Natural killer cell (primary cell): Measurements from ENCODE around the gene LPAR2. TPM values are rescaled to one million over a fixed set of nuclear protein-coding genes. Genes with fewer than 3 reads are reported as not detected.

Experiments used
- ATAC-seq, 3 donors: fragments of 150-1000 bp in 2 of 3; fragments of 200-7000 bp in 1 of 3; cut with Tn5 transposase; 1 replicate in 1 of 3; 2 replicates in 2 of 3; pipeline ENCODE4 v1.10.0; 2021; ENCODE audit warnings: mild to moderate bottlenecking in 2 of 3, moderate library complexity in 2 of 3
- DNase-seq, 2 donors: peaks; one replicate each; pipeline versions ENCODE4 v3.0.0 to v3.0.0-alpha.2; 2013 to 2021; ENCODE audit warnings: mixed read lengths in 1 of 2
- H3K27ac ChIP-seq: one replicate; pipeline ENCODE4 v1.5.1; 2013; ENCODE audit warnings: mild to moderate bottlenecking, low read length
- H3K27me3 ChIP-seq: one replicate; pipeline ENCODE4 v1.6.1; 2013; ENCODE audit warnings: low read length; ENCODE audit not compliant: control insufficient read depth, insufficient read depth
- H3K36me3 ChIP-seq: one replicate; pipeline ENCODE4 v1.6.1; 2013; ENCODE audit warnings: low read length; ENCODE audit not compliant: control insufficient read depth, insufficient read depth
- H3K4me1 ChIP-seq: one replicate; pipeline ENCODE4 v1.6.1; 2013; ENCODE audit warnings: low read length; ENCODE audit not compliant: control insufficient read depth, insufficient read depth
- H3K4me3 ChIP-seq: one replicate; pipeline ENCODE4 v1.5.1; 2013; ENCODE audit warnings: low read length
- H3K9me3 ChIP-seq: one replicate; pipeline ENCODE4 v1.6.1; 2013; ENCODE audit warnings: low read length; ENCODE audit not compliant: control insufficient read depth, insufficient read depth
- H3K27ac Mint-ChIP-seq, 2 donors: one replicate each; pipeline ENCODE4 v1.8.0; 2022; ENCODE audit warnings: mild to moderate bottlenecking in 2 of 2, mixed read lengths in 2 of 2, moderate library complexity in 1 of 2
- H3K27me3 Mint-ChIP-seq, 2 donors: one replicate each; pipeline ENCODE4 v1.8.0; 2022; ENCODE audit warnings: low read depth in 2 of 2, mixed read lengths in 2 of 2
- H3K36me3 Mint-ChIP-seq: one replicate; pipeline ENCODE4 v1.8.0; 2022; ENCODE audit warnings: mixed read lengths
- H3K4me1 Mint-ChIP-seq, 2 donors: one replicate each; pipeline ENCODE4 v1.8.0; 2022; ENCODE audit warnings: mixed read lengths in 2 of 2
- H3K4me3 Mint-ChIP-seq: one replicate; pipeline ENCODE4 v1.8.0; 2022; ENCODE audit warnings: mild to moderate bottlenecking, moderate library complexity, mixed read lengths
- H3K9me3 Mint-ChIP-seq, 2 donors: one replicate each; pipeline ENCODE4 v1.8.0; 2022; ENCODE audit warnings: mixed read lengths in 2 of 2
- WGBS: methylation state at CpG from one replicate; pipeline ENCODE4 v1.1.7; 2013; ENCODE audit warnings: missing lambda C conversion rate; ENCODE audit not compliant: insufficient coverage; 5-methylcytosine and 5-hydroxymethylcytosine counted together
- intact Hi-C: fragments of 100-400 bp; cut with micrococcal nuclease; formaldehyde crosslinking; loops from one replicate; pipeline ENCODE4 v1.14.2; 2022
- total RNA-seq, 4 donors: library from RNA; stranded (reverse); fragments of 120-200 nt in 1 of 4; gene quantifications; one replicate each; pipeline versions ENCODE4 v1.2.3 to v1.2.4, GENCODE V29; 2013 to 2022
- TF ChIP-seq, protein P1 (sequence below): fragments of 200-600 bp; IDR thresholded peaks from one replicate; pipeline ENCODE4 v1.8.0; 2022; ENCODE audit warnings: antibody characterized with exemption

Gene LPAR2
- total RNA-seq, 3 donors from 2014 or later (not counting 1 experiment from before 2014, with no cell fraction given) = 52.1 to 81.5 (median 56.4) TPM

GRCh38 chr19:19652482-19653295, 24.7 kb upstream of the LPAR2 start:
- no peak overlapping the region for H3K27ac Mint-ChIP-seq
- intact Hi-C loops = no loop called here
- H3K9me3 Mint-ChIP-seq = no peaks in the 10 kb centered on the region
- DNase-seq = no peak
- ATAC-seq = no peak
- Histone ChIP-seq H3K4me3 (no peak overlapping the region), H3K9me3 (no peaks in the 10 kb centered on the region), H3K4me1 (no peaks in the 10 kb centered on the region), H3K27me3 (no peaks in the 10 kb centered on the region), H3K27ac (no peak overlapping the region), H3K36me3 (peaks cover 76% of the 10 kb centered on the region)
- WGBS = 98% methylated on average over 24 of the region's 24 CpGs
- H3K4me1 Mint-ChIP-seq = peaks cover 0 to 9% of the 10 kb centered on the region in 2 donors
- H3K4me3 Mint-ChIP-seq = no peak overlapping the region
- TF ChIP-seq, protein P1, sequence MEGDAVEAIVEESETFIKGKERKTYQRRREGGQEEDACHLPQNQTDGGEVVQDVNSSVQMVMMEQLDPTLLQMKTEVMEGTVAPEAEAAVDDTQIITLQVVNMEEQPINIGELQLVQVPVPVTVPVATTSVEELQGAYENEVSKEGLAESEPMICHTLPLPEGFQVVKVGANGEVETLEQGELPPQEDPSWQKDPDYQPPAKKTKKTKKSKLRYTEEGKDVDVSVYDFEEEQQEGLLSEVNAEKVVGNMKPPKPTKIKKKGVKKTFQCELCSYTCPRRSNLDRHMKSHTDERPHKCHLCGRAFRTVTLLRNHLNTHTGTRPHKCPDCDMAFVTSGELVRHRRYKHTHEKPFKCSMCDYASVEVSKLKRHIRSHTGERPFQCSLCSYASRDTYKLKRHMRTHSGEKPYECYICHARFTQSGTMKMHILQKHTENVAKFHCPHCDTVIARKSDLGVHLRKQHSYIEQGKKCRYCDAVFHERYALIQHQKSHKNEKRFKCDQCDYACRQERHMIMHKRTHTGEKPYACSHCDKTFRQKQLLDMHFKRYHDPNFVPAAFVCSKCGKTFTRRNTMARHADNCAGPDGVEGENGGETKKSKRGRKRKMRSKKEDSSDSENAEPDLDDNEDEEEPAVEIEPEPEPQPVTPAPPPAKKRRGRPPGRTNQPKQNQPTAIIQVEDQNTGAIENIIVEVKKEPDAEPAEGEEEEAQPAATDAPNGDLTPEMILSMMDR = no peak
- H3K36me3 Mint-ChIP-seq = no peaks in the 10 kb centered on the region
- no peaks in the 10 kb centered on the region for H3K27me3 Mint-ChIP-seq

DNA sequence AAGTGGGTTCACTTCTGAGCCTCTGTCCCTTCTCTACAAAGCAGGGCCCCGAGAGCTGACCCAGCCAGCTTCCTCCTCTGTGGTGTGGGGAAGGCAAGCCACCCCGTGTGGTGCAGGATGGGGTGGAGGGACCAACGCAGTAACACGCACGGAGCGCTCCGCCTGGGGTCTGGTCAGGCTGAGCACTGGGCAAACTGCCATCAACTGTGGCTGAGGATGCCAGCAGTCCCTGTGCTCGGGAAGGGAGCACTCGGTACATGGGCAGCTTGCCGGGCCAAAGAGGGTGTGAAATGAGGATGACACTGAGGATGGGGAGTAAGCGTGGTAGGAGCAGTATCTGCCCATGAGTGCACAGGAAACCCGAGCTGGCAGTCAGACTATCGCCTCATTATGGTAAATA, 23.1 kb upstream of the LPAR2 start:
- no peaks in the 10 kb centered on the region for H3K36me3 Mint-ChIP-seq
- intact Hi-C loops = no loop called here

GRCh38 chr19:19650331-19650730, 22.3 kb upstream of the LPAR2 start:
- Histone ChIP-seq H3K36me3 (peaks cover 72% of the 10 kb centered on the region), H3K27me3 (no peaks in the 10 kb centered on the region), H3K4me1 (no peaks in the 10 kb centered on the region), H3K9me3 (no peaks in the 10 kb centered on the region), H3K4me3 (no peak overlapping the region), H3K27ac (no peak overlapping the region)
- no peaks in the 10 kb centered on the region for H3K27me3 Mint-ChIP-seq
- H3K9me3 Mint-ChIP-seq = no peaks in the 10 kb centered on the region
- peak overlapping the region in 1 of 2 donors; percentile 56 for H3K27ac Mint-ChIP-seq
- TF ChIP-seq, protein P1 = no peak
- no peak overlapping the region for H3K4me3 Mint-ChIP-seq
- no peak for DNase-seq
- 91% methylated on average over 9 of the region's 9 CpGs for WGBS
- intact Hi-C loops = no loop called here
- peaks cover 0 to 9% of the 10 kb centered on the region in 2 donors for H3K4me1 Mint-ChIP-seq
- no peaks in the 10 kb centered on the region for H3K36me3 Mint-ChIP-seq
- ATAC-seq = no peak

More for the DNA sequence above, 23.1 kb upstream of the LPAR2 start:
- Histone ChIP-seq H3K27me3 (no peaks in the 10 kb centered on the region), H3K4me3 (no peak overlapping the region), H3K36me3 (peaks cover 72% of the 10 kb centered on the region), H3K4me1 (no peaks in the 10 kb centered on the region), H3K27ac (no peak overlapping the region), H3K9me3 (no peaks in the 10 kb centered on the region)
- H3K4me3 Mint-ChIP-seq = no peak overlapping the region
- no peaks in the 10 kb centered on the region for H3K27me3 Mint-ChIP-seq
- peaks cover 0 to 9% of the 10 kb centered on the region in 2 donors for H3K4me1 Mint-ChIP-seq
- H3K9me3 Mint-ChIP-seq = no peaks in the 10 kb centered on the region
- 91% methylated on average over 13 of the region's 13 CpGs for WGBS
- DNase-seq (no peak), ATAC-seq (no peak)
- no peak overlapping the region for H3K27ac Mint-ChIP-seq
- TF ChIP-seq, protein P1 = no peak
